ENCODE results near the gene PAK6.

DNA sequence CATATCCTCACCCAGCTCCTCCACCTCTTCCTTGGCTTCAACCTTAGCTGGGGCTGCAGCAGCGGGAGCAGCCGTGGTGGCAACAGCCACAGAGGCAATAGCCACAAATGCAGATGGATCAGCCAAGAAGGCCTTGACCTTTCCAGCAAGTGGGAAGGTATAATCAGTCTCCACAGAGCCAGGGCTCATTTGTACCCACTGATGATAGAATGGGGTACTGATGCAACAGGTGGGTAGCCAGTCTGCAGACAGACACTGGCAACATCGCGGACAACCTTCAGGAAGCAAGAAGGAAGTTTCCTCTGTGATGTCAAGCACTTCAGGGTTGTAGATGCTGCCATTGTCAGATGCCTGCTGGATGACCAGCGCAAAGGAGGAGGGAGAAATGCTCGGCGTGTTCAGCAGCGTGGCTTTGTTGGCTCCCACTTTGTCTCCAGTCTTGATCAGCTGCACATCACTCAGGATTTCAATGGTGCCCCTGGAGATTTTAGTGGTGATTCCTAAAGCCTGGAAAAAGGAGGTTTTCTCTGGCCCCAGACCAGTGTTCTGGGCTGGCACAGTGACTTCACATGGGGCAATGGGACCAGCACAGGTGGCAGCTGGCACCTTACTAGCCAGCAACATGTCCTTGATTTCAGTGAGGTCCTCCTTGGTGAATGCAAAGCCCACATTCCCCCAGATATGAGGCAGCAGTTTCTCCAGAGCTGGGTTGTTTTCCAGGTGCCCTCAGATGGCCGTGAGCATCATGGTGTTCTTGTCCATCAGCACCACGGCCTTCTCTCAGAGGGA is 73.7 kb downstream of the PAK6 start:
- TF ChIP-seq EZH2 (optimal IDR thresholded peaks at IDR 0.05; ENCODE audit: low read depth, low read length) (no peak), CTCF (IDR thresholded peaks at IDR 0.05; ENCODE audit: low read length) (no peak), EZH2phosphoT487 (IDR thresholded peaks at IDR 0.05; ENCODE audit: low read length) (no peak)
